Mucosa of descending colon (tissue), 3 donors: ENCODE measurements around the gene THAP11. TPM values are rescaled to one million over a fixed set of nuclear protein-coding genes. Genes with fewer than 3 reads are reported as not detected.
A peak's percentile ranks its signal among the peaks of the same experiment; 100 is the strongest.
"Not testable (repeated sequence)": the region's sequence is repeated elsewhere in the genome, so short reads cannot be mapped to it uniquely, and the experiment has no call there.

Experiments used
- ATAC-seq: fragments of 200-7000 bp; cut with Tn5 transposase; one replicate; pipeline ENCODE4 v1.9.1; 2020; ENCODE audit warnings: mild to moderate bottlenecking, moderate library complexity
- DNase-seq, 3 donors: peaks; one replicate each; pipeline ENCODE4 v3.0.0-alpha.2; 2020
- H3K36me3 ChIP-seq: fragments of 200-600 bp; one replicate; pipeline ENCODE4 v1.8.0; 2021; ENCODE audit warnings: low read depth, mild to moderate bottlenecking
- H3K4me1 ChIP-seq: fragments of 200-600 bp; one replicate; pipeline ENCODE4 v1.8.0; 2021; ENCODE audit warnings: low read depth, mild to moderate bottlenecking
- H3K4me3 ChIP-seq: fragments of 200-600 bp; one replicate; pipeline ENCODE4 v1.8.0; 2021; ENCODE audit warnings: mild to moderate bottlenecking
- H3K9me3 ChIP-seq: fragments of 200-600 bp; one replicate; pipeline ENCODE4 v1.8.0; 2021; ENCODE audit warnings: mild to moderate bottlenecking
- intact Hi-C, 2 donors: fragments of 100-400 bp; cut with DNase I in 1 of 2; cut with micrococcal nuclease in 1 of 2; formaldehyde crosslinking; loops; one replicate each; pipeline versions ENCODE4 v1.11.0 to v1.11.1; 2022; cut with DNase I, micrococcal nuclease
- total RNA-seq, 3 donors: library from RNA; stranded (reverse); fragmentation: NEBNext Ultra II Directional in 2 of 3; extraction: Animal tissue kit (Norgen Biotek cat#: 25700) in 2 of 3; gene quantifications; one replicate each; pipeline versions ENCODE4 v1.2.1 to v1.2.4, GENCODE V29; 2021 to 2023
- TF ChIP-seq, protein P1 (sequence below): fragments of 200-600 bp; IDR thresholded peaks from one replicate; pipeline ENCODE4 v1.8.0; 2022; ENCODE audit warnings: antibody characterized with exemption, mild to moderate bottlenecking
- donor health status: DM: no; HTN: no; CAD: no; lungs with moderate emphysema.
- donor health status: DM: no; HTN: no; CAD: no.
- donor health status: DM: no; HTN: yes; CAD: no.

The THAP11 gene
- total RNA-seq, 3 donors from 2014 or later = 18.1 to 43.3 (median 20.5) TPM

DNA sequence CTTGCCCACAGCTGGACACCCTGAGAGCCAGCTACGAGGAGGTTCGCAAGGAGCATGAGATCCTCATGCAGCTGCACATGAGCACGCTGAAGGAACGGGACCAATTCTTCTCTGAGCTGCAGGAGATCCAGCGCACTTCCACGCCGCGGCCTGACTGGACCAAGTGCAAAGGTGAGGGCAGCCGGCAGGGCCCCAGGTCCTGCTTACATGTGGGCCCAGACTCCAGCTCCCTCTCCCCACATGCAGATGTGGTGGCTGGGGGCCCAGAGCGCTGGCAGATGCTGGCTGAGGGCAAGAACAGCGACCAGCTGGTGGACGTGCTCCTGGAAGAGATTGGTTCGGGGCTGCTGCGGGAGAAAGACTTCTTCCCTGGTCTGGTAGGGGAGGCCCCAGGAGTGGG lies 16.2 kb upstream of the THAP11 start:
- intact Hi-C loops = no loop called here
- TF ChIP-seq, protein P1, sequence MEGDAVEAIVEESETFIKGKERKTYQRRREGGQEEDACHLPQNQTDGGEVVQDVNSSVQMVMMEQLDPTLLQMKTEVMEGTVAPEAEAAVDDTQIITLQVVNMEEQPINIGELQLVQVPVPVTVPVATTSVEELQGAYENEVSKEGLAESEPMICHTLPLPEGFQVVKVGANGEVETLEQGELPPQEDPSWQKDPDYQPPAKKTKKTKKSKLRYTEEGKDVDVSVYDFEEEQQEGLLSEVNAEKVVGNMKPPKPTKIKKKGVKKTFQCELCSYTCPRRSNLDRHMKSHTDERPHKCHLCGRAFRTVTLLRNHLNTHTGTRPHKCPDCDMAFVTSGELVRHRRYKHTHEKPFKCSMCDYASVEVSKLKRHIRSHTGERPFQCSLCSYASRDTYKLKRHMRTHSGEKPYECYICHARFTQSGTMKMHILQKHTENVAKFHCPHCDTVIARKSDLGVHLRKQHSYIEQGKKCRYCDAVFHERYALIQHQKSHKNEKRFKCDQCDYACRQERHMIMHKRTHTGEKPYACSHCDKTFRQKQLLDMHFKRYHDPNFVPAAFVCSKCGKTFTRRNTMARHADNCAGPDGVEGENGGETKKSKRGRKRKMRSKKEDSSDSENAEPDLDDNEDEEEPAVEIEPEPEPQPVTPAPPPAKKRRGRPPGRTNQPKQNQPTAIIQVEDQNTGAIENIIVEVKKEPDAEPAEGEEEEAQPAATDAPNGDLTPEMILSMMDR = no peak
- ATAC-seq (no peak), DNase-seq (no peak)
- H3K4me1 ChIP-seq = no peaks in the 10 kb centered on the region
- no peaks in the 10 kb centered on the region for H3K36me3 ChIP-seq
- no peaks in the 10 kb centered on the region for H3K9me3 ChIP-seq
- no peak overlapping the region for H3K4me3 ChIP-seq

DNA sequence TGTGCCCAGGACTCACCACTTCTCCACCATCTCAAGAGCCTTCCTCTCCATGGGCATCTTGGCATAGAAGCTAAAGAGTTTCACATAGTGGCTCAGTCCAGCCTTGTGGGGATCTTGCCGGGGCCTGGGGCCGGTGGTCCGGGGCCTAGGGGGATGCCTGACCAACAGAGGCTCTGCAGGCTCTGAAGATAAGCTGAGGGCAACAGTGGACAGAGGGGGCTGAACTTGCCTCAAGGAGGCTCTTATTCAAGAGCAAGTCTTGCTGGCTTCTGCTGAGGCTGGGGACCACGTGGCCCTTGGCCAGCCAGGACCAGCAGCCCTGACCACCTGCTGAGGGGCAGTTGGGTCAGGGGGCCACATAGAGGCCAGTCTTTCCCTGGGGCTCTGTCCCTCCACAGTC lies 13.5 kb upstream of the THAP11 start:
- peaks cover 9% of the 10 kb centered on the region for H3K4me1 ChIP-seq
- ATAC-seq = no peak
- no peaks in the 10 kb centered on the region for H3K9me3 ChIP-seq
- peaks cover 1% of the 10 kb centered on the region for H3K36me3 ChIP-seq
- no peak for DNase-seq
- TF ChIP-seq, protein P1 = no peak
- H3K4me3 ChIP-seq = no peak overlapping the region
- intact Hi-C loops = no loop called here

DNA sequence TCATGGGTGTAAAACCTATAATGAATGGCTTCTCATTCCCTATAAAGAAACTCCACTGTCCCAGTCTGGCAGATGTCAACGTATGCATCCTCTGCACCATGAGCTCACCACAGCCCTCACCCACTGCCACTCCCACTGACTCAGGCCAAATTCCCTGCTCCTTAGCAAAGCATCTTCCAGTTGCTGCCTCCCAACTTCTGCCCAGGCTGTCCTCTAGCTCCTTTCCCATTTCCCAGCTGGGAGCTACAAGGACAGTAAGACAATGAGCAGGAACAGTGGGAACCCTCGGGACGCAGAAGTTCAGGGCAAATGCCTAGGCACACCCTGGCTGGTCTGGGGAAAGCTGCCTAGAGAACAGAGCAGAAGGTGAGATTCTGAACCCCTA lies 9.1 kb upstream of the THAP11 start:
- peak; percentile 46 for ATAC-seq
- H3K4me1 ChIP-seq = peaks cover 16% of the 10 kb centered on the region
- H3K4me3 ChIP-seq = no peak overlapping the region
- H3K36me3 ChIP-seq = peaks cover 3% of the 10 kb centered on the region
- TF ChIP-seq, protein P1 = no peak
- intact Hi-C loops = no loop called here
- no peak for DNase-seq
- no peaks in the 10 kb centered on the region for H3K9me3 ChIP-seq

DNA sequence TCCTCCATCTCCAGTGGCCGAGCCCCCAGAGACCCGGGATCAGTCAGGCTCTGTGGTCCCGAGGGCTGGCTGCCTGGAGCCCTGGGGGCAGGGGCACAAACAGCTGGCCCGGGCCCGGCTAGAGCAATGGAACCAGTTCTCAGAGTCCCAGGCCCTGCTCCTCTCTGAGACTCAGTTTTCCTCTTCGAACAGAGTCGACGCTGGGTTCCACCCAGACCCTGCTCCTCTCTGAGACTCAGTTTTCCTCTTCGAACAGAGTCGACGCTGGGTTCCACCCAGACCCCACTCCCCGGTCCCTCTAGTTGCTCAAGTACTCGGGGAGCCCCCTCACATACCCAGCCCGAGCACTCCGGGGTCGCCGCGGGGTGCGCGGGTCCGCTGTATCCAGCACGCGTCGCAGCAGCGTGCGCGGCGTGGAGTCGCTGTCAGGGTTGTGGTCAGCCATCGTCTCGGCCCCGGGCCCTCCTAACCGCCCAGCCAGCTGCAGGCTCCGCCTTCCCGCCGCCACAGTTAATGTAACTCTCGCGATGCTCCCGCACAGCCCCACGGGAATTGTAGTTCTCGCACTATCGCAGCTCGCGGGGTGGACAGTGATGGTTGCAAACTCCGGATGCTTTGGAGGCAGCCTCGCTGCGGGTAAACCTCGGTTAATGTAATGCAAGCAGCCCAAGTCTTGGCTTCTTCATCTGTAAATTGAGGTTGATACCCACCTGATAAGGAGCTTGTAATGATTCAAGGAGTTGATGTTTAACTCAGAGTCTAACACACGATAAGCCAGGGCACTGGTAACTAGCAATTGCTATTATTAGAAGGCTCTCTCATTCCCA lies 8.5 kb upstream of the THAP11 start:
- TF ChIP-seq, protein P1 = peak; percentile 8
- Histone ChIP-seq H3K4me3 (peak overlapping the region; percentile 57), H3K36me3 (peaks cover 3% of the 10 kb centered on the region), H3K9me3 (no peaks in the 10 kb centered on the region), H3K4me1 (peaks cover 16% of the 10 kb centered on the region)
- intact Hi-C loops = no loop called here
- peak; percentile 98 for ATAC-seq
- peak; percentile 95 to 97 (median 96) for DNase-seq

DNA sequence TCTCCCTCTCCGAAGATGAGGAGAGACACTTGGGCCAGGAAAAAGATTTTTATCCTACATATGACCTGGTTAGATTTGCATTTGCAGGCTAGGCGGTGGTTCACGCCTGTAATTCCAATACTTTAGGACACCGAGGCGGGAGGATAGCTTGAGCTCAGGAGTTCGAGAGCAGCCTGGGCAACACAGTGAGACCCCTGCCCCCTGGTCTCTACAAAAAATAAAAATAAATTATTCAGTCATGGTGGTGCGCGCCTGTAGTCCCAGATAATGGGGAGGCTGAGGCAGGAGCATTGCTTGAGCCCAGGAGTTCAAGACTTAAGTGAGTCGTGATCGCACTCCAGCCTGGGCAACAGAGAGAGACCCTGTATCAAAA lies 7.9 kb upstream of the THAP11 start:
- H3K4me1 ChIP-seq = peaks cover 16% of the 10 kb centered on the region
- no peak overlapping the region for H3K4me3 ChIP-seq
- DNase-seq (no peak), ATAC-seq (no peak)
- no peaks in the 10 kb centered on the region for H3K9me3 ChIP-seq
- H3K36me3 ChIP-seq = peaks cover 3% of the 10 kb centered on the region
- intact Hi-C loops = no loop called here
- TF ChIP-seq, protein P1 = no peak

DNA sequence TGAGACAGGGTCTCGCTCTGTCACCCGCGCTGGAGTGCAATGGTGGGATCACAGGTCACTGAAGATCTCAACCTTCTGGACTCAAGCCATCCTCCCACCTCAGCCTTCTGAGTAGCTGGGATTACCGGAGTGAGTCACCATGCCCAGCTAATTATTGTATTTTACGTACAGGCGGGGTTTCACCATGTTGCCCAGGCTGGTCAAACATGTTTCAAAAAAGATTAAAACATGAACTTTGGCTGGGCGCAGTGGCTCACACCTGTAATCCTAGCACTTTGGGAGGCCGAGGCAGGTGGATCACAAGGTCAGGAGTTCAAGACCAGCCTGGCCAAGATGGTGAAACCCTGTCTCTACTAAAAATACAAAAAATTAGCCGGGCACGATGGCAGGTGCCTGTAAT lies 4.9 kb upstream of the THAP11 start:
- DNase-seq, H3K9me3 ChIP-seq, ATAC-seq, intact Hi-C loops, H3K4me3 ChIP-seq, H3K36me3 ChIP-seq: not testable (repeated sequence)
- H3K4me1 ChIP-seq = peaks cover 16% of the 10 kb centered on the region
